GM23338 (cell line): ENCODE measurements around the gene ACTR2. TPM values are rescaled to one million over a fixed set of nuclear protein-coding genes. Genes with fewer than 3 reads are reported as not detected.

Source experiments
- ATAC-seq: fragments of 200-7000 bp; cut with Tn5 transposase; 3 replicates; pipeline ENCODE4 v1.9.1; 2020
- DNase-seq: peaks from one replicate; pipeline ENCODE4 v3.0.0-alpha.2; 2015; ENCODE audit warnings: low spot score
- H2AFZ ChIP-seq: fragments of 200-600 bp; sonication (generic); 2 replicates; pipeline ENCODE4 v1.8.0; 2016; ENCODE audit warnings: antibody characterized with exemption, mild to moderate bottlenecking, moderate library complexity
- H3F3A ChIP-seq: fragments of 200-600 bp; sonication (generic); replicated peaks from 2 replicates; pipeline ENCODE4 v1.8.0; 2017; ENCODE audit warnings: antibody characterized with exemption, mixed run types, low read depth
- H3K27ac ChIP-seq: fragments of 200-600 bp; sonication (generic); 2 replicates; pipeline ENCODE4 v1.6.1; 2016; ENCODE audit warnings: low read depth
- H3K27me3 ChIP-seq: fragments of 200-600 bp; sonication (generic); 2 replicates; pipeline ENCODE4 v1.8.0; 2016; ENCODE audit warnings: mild to moderate bottlenecking, mixed run types, moderate library complexity; ENCODE audit not compliant: insufficient read depth
- H3K36me3 ChIP-seq: fragments of 200-600 bp; sonication (generic); 2 replicates; pipeline ENCODE4 v1.8.0; 2016; ENCODE audit warnings: mild to moderate bottlenecking; ENCODE audit not compliant: insufficient read depth
- H3K4me1 ChIP-seq: fragments of 200-600 bp; sonication (generic); 2 replicates; pipeline ENCODE4 v1.8.0; 2016; ENCODE audit warnings: mild to moderate bottlenecking, moderate library complexity; ENCODE audit not compliant: insufficient read depth
- H3K4me2 ChIP-seq: fragments of 200-600 bp; sonication (generic); 2 replicates; pipeline ENCODE4 v1.7.1; 2017; ENCODE audit warnings: mixed run types
- H3K4me3 ChIP-seq: fragments of 200-600 bp; sonication (generic); 2 replicates; pipeline ENCODE4 v1.6.1; 2016; ENCODE audit warnings: mixed run types
- H3K79me2 ChIP-seq: fragments of 200-600 bp; sonication (generic); replicated peaks from 2 replicates; pipeline ENCODE4 v1.8.0; 2017; ENCODE audit warnings: mild to moderate bottlenecking; ENCODE audit not compliant: insufficient read depth
- H3K9me2 ChIP-seq: fragments of 200-600 bp; sonication (generic); 2 replicates; pipeline ENCODE4 v1.8.0; 2017; ENCODE audit not compliant: insufficient read depth
- H4K20me1 ChIP-seq: fragments of 200-600 bp; sonication (generic); replicated peaks from 2 replicates; pipeline ENCODE4 v1.8.0; 2017; ENCODE audit warnings: mild to moderate bottlenecking; ENCODE audit not compliant: insufficient read depth
- H3K27ac Mint-ChIP-seq: 2 replicates; pipeline ENCODE4 v1.8.0; 2020; ENCODE audit warnings: inconsistent platforms, mild to moderate bottlenecking, moderate library complexity, mixed read lengths
- H3K27me3 Mint-ChIP-seq: 3 replicates; pipeline ENCODE4 v1.8.0; 2022; ENCODE audit warnings: low read depth, mild to moderate bottlenecking, moderate library complexity, mixed read lengths, inconsistent platforms; ENCODE audit not compliant: insufficient read depth, poor library complexity
- H3K36me3 Mint-ChIP-seq: 3 replicates; pipeline ENCODE4 v1.8.0; 2021; ENCODE audit warnings: low read depth, mild to moderate bottlenecking, inconsistent platforms, moderate library complexity, mixed read lengths
- H3K4me1 Mint-ChIP-seq: 3 replicates; pipeline ENCODE4 v1.8.0; 2020; ENCODE audit warnings: mild to moderate bottlenecking, inconsistent platforms, mixed read lengths
- H3K4me3 Mint-ChIP-seq: 3 replicates; pipeline ENCODE4 v1.8.0; 2021; ENCODE audit warnings: moderate library complexity, mild to moderate bottlenecking, inconsistent platforms, mixed read lengths
- H3K9me3 Mint-ChIP-seq: 3 replicates; pipeline ENCODE4 v1.8.0; 2020; ENCODE audit warnings: moderate library complexity, mild to moderate bottlenecking, inconsistent platforms, mixed read lengths
- CREB1 ChIP-seq: fragments of 250-450 bp; sonication (Bioruptor Pico); IDR thresholded peaks from 2 replicates; pipeline ENCODE4 v1.5.0; 2020; ENCODE audit warnings: low read depth, mild to moderate bottlenecking, moderate library complexity
- EZH2 ChIP-seq: fragments of 200-600 bp; sonication (generic); IDR thresholded peaks from one replicate; pipeline ENCODE4 v1.8.0; 2017; ENCODE audit warnings: antibody characterized with exemption, mild to moderate bottlenecking, low read depth; ENCODE audit not compliant: unreplicated experiment
- EZH2phosphoT487 ChIP-seq: fragments of 200-600 bp; sonication (generic); IDR thresholded peaks from one replicate; pipeline ENCODE4 v1.8.1; 2018; ENCODE audit warnings: antibody characterized with exemption; ENCODE audit not compliant: unreplicated experiment
- JUNB ChIP-seq: IDR thresholded peaks from one replicate; pipeline ENCODE4 v1.6.1; 2016; ENCODE audit warnings: antibody characterized with exemption; ENCODE audit not compliant: unreplicated experiment
- POLR2AphosphoS5 ChIP-seq: IDR thresholded peaks from 2 replicates; pipeline ENCODE4 v1.6.1; 2016; ENCODE audit warnings: antibody characterized with exemption, low read depth
- STAT1 ChIP-seq: IDR thresholded peaks from one replicate; pipeline ENCODE4 v1.6.1; 2016; ENCODE audit warnings: antibody characterized with exemption; ENCODE audit not compliant: unreplicated experiment
- ZNF114 ChIP-seq: fragments of 250-450 bp; sonication (Bioruptor Pico); IDR thresholded peaks from 2 replicates; pipeline ENCODE4 v1.5.0; 2020; ENCODE audit warnings: mild to moderate bottlenecking, moderate library complexity
- ZNF331 ChIP-seq: fragments of 250-450 bp; sonication (Bioruptor Pico); IDR thresholded peaks from 2 replicates; pipeline ENCODE4 v1.5.0; 2020; ENCODE audit warnings: low read depth, mild to moderate bottlenecking, moderate library complexity
- polyA plus RNA-seq: library from polyadenylated mRNA; unstranded; fragments of >200 nt; fragmentation: Nextera tagmentation; extraction: Ambion mirVana; gene quantifications from 2 replicates; pipeline ENCODE4 v1.2.1, GENCODE V29; 2016
- total RNA-seq: library from RNA; depleted of rRNA; stranded (reverse); fragments of >200 nt; shearing (Covaris generic); gene quantifications from 2 replicates; pipeline ENCODE4 v1.2.3, GENCODE V29; 2014
- TF ChIP-seq, protein P1 (sequence below), 2 experiments: fragments of 200-600 bp in 1 of 2; sonication (generic) in 1 of 2; conservative IDR thresholded peaks; 2 replicates each; pipeline versions ENCODE4 v1.5.1 to v1.6.1; 2016 to 2017; ENCODE audit warnings: antibody characterized with exemption in 2 of 2, low read depth in 2 of 2, mild to moderate bottlenecking in 2 of 2, moderate library complexity in 1 of 2
- TF ChIP-seq, protein P2 (sequence below): IDR thresholded peaks from 2 replicates; pipeline ENCODE4 v1.6.1; 2016; ENCODE audit warnings: antibody characterized with exemption
- TF ChIP-seq, protein P3 (sequence below): fragments of 250-450 bp; sonication (Bioruptor Pico); IDR thresholded peaks from 2 replicates; pipeline ENCODE4 v1.5.0; 2020; ENCODE audit warnings: mild to moderate bottlenecking, moderate library complexity

ACTR2 gene
- total and polyA plus RNA-seq, 2 experiments from 2014 or later = 73.6 to 87.6 TPM

DNA sequence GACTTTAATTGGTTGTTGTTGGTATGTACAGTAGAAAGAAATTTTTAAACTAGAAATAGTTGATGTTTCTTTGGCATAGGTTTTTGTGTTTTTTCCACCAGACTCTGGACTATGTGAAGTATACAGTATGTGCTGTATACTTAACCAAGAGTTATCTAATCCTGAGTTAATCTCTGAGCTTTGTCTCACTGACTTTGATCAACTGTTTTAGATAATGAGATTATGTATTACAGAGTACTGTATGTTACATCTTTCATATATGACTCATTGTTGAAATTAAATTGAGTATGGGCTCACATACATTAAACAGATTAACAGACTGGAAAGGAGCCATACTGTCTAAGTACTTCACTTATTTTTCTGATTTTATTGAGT is 38.0 kb downstream of the ACTR2 start (continued):
- TF ChIP-seq EZH2 = no peak
- no peak for TF ChIP-seq ZNF331 (CRISPR knock-in tag)
- no peak for TF ChIP-seq ZNF114 (CRISPR knock-in tag)
- no peak for TF ChIP-seq POLR2AphosphoS5
- TF ChIP-seq, protein P1, sequence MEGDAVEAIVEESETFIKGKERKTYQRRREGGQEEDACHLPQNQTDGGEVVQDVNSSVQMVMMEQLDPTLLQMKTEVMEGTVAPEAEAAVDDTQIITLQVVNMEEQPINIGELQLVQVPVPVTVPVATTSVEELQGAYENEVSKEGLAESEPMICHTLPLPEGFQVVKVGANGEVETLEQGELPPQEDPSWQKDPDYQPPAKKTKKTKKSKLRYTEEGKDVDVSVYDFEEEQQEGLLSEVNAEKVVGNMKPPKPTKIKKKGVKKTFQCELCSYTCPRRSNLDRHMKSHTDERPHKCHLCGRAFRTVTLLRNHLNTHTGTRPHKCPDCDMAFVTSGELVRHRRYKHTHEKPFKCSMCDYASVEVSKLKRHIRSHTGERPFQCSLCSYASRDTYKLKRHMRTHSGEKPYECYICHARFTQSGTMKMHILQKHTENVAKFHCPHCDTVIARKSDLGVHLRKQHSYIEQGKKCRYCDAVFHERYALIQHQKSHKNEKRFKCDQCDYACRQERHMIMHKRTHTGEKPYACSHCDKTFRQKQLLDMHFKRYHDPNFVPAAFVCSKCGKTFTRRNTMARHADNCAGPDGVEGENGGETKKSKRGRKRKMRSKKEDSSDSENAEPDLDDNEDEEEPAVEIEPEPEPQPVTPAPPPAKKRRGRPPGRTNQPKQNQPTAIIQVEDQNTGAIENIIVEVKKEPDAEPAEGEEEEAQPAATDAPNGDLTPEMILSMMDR (conservative IDR thresholded peaks at IDR 0.05; ENCODE audit: low read depth in 2 of 2) = no peak
- no peak for TF ChIP-seq EZH2phosphoT487
- no peak for TF ChIP-seq STAT1
- TF ChIP-seq, protein P2, sequence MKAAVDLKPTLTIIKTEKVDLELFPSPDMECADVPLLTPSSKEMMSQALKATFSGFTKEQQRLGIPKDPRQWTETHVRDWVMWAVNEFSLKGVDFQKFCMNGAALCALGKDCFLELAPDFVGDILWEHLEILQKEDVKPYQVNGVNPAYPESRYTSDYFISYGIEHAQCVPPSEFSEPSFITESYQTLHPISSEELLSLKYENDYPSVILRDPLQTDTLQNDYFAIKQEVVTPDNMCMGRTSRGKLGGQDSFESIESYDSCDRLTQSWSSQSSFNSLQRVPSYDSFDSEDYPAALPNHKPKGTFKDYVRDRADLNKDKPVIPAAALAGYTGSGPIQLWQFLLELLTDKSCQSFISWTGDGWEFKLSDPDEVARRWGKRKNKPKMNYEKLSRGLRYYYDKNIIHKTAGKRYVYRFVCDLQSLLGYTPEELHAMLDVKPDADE = no peak

DNA sequence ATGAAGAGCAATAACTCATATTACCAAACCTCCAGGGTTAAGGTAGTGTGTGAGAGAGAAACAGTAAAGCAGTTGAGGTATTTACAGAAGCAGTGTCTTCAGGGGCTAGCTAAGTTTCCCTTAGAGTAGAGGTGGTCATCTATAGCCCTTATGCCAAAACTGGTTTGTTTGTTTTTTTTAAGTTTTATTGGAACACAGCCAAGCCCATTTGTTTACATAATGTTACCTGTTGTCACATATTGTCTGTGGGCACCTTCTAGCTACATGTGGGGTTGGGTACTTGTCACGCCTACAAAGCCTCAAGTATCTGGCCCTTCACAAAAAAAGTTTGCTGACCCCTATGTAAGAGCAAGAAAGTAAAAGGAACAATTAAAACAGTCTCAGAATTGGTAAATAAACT is 39.4 kb downstream of the ACTR2 start:
- Mint-ChIP-seq H3K27me3 (peaks cover 9% of the 10 kb centered on the region), H3K36me3 (peaks cover 24% of the 10 kb centered on the region), H3K27ac (no peak overlapping the region), H3K9me3 (no peaks in the 10 kb centered on the region), H3K4me1 (peaks cover 14% of the 10 kb centered on the region), H3K4me3 (no peak overlapping the region)
- H3K27ac ChIP-seq = no peak overlapping the region
- H3K9me2 ChIP-seq = no peaks in the 10 kb centered on the region
- no peak for DNase-seq
- peaks cover 36% of the 10 kb centered on the region for H4K20me1 ChIP-seq
- no peaks in the 10 kb centered on the region for H3F3A ChIP-seq
- peaks cover 14% of the 10 kb centered on the region for H3K4me1 ChIP-seq
- H3K36me3 ChIP-seq = peaks cover 12% of the 10 kb centered on the region
- no peak overlapping the region for H3K4me2 ChIP-seq
- no peak for ATAC-seq
- no peak overlapping the region for H2AFZ ChIP-seq
- H3K4me3 ChIP-seq = no peak overlapping the region
- H3K79me2 ChIP-seq = no peaks in the 10 kb centered on the region
- H3K27me3 ChIP-seq = peaks cover 21% of the 10 kb centered on the region
- TF ChIP-seq POLR2AphosphoS5 = no peak
- TF ChIP-seq, protein P3, sequence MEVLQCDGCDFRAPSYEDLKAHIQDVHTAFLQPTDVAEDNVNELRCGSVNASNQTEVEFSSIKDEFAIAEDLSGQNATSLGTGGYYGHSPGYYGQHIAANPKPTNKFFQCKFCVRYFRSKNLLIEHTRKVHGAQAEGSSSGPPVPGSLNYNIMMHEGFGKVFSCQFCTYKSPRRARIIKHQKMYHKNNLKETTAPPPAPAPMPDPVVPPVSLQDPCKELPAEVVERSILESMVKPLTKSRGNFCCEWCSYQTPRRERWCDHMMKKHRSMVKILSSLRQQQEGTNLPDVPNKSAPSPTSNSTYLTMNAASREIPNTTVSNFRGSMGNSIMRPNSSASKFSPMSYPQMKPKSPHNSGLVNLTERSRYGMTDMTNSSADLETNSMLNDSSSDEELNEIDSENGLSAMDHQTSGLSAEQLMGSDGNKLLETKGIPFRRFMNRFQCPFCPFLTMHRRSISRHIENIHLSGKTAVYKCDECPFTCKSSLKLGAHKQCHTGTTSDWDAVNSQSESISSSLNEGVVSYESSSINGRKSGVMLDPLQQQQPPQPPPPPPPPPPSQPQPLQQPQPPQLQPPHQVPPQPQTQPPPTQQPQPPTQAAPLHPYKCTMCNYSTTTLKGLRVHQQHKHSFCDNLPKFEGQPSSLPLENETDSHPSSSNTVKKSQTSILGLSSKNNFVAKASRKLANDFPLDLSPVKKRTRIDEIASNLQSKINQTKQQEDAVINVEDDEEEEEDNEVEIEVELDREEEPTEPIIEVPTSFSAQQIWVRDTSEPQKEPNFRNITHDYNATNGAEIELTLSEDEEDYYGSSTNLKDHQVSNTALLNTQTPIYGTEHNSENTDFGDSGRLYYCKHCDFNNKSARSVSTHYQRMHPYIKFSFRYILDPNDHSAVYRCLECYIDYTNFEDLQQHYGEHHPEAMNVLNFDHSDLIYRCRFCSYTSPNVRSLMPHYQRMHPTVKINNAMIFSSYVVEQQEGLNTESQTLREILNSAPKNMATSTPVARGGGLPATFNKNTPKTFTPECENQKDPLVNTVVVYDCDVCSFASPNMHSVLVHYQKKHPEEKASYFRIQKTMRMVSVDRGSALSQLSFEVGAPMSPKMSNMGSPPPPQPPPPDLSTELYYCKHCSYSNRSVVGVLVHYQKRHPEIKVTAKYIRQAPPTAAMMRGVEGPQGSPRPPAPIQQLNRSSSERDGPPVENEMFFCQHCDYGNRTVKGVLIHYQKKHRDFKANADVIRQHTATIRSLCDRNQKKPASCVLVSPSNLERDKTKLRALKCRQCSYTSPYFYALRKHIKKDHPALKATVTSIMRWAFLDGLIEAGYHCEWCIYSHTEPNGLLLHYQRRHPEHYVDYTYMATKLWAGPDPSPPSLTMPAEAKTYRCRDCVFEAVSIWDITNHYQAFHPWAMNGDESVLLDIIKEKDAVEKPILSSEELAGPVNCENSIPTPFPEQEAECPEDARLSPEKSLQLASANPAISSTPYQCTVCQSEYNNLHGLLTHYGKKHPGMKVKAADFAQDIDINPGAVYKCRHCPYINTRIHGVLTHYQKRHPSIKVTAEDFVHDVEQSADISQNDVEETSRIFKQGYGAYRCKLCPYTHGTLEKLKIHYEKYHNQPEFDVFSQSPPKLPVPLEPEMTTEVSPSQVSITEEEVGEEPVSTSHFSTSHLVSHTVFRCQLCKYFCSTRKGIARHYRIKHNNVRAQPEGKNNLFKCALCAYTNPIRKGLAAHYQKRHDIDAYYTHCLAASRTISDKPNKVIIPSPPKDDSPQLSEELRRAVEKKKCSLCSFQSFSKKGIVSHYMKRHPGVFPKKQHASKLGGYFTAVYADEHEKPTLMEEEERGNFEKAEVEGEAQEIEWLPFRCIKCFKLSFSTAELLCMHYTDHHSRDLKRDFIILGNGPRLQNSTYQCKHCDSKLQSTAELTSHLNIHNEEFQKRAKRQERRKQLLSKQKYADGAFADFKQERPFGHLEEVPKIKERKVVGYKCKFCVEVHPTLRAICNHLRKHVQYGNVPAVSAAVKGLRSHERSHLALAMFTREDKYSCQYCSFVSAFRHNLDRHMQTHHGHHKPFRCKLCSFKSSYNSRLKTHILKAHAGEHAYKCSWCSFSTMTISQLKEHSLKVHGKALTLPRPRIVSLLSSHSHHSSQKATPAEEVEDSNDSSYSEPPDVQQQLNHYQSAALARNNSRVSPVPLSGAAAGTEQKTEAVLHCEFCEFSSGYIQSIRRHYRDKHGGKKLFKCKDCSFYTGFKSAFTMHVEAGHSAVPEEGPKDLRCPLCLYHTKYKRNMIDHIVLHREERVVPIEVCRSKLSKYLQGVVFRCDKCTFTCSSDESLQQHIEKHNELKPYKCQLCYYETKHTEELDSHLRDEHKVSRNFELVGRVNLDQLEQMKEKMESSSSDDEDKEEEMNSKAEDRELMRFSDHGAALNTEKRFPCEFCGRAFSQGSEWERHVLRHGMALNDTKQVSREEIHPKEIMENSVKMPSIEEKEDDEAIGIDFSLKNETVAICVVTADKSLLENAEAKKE (CRISPR knock-in tag) = no peak
- no peak for TF ChIP-seq EZH2phosphoT487
- no peak for TF ChIP-seq JUNB
- TF ChIP-seq EZH2 = no peak
- no peak for TF ChIP-seq CREB1
- TF ChIP-seq ZNF331 (CRISPR knock-in tag) = no peak
- TF ChIP-seq, protein P1 (conservative IDR thresholded peaks at IDR 0.05; ENCODE audit: low read depth in 2 of 2) = no peak
- TF ChIP-seq STAT1 = no peak
